ENCODE results near the gene CTBP2.
A peak's percentile ranks its signal among the peaks of the same experiment; 100 is the strongest.

Gene CTBP2

GRCh38 chr10:125159932-125160855 is at the start of gene CTBP2:
TSS of gene CTBP2 (minus strand) at chr10:125160563.
- DNase-seq, result peak in 1 of 2 experiments; percentile 42

DNA sequence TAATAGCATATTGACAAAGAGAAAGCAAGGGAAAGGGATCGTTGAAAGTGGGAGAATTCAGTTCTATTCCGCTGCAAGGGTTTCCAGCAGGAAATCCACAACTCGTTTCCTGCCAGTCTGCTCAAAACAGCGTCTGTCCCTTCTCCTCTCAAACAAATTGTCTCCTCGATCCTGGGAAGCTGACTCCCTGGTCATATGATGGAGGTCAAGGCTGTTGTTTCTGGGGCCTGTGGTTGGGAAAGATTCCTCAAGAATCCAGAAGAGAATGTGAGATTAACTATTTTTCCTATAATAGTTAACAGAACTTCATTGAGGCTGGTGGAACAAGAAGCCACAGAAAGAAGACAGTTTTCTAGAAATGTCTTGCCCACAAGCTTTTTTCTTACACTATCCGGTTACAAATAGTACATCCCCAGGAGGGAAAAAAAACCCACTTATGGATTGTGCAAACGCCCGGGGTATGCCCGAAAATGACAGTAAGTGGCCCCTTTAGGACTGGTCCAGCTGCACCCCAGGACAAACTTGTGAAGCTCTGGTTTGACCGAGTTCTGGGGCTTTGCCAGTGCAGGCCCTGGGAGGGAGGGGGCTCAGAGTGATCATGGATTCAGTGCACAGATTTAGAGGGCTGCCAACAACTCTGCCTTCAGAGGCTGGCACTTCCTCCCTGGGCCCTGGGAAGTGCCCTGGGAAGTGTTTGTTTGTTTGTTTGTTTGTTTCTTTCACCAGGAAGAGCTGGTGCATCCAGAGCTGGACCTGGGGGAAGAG is 49.4 kb upstream of the CTBP2 start:
- DNase-seq, result no peak

DNA sequence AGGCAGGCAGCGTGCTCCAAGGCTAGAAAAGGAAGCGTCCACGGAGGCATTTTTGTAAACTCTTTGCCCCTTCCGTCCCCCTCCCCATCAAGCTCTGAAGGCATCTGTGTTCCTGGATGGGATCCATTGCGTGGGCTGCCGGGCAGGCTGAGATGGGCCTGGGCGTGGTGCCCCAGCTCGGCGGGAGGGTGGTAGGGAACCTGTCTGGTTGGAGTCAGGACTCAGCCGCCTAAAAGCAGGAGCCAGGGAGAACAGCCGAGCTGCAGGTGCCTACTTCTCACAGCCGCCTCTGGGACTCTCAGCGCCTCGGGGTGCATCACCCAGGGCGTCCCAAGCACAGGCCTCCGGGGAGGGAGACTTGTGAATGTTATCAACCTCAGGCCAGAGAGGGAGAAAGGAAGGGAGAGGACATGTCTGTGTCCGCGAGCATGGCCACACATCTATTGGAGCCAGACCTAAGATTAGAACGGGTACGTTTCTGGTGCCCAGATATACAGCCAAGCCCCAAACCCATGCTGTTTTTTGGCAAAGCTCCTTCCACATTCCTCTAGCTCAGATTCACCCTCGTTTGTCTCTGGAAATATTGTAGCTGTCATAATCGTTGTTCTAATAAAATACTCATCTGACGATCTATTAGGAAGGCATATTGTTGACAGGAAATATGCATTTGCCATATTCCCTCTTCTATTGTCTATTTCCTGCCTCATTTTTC is 48.6 kb upstream of the CTBP2 start:
- DNase-seq, result peak in 1 of 2 experiments; percentile 5

DNA sequence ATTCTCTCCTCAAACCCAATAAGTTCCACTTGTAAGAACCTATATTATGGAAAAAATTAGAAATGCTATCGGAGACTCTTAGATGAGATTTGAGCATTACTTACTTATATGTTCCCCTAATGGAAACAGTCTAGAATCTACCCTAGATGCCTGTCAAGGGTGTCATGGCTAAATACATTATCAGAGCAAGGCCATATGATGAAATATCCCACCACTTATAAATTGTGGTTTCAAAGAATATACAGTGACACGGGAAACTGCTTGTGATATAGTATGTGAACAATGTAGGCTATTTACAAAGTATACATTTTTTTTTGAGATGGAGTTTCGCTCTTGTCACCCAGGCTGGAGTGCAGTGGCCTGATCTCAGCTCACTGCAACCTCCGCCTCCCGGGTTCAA is 46.3 kb upstream of the CTBP2 start:
- no peak for DNase-seq

- DNase-seq, result no peak
These were observed 45.1 kb upstream of the CTBP2 start for GRCh38 chr10:125205431-125205830.

- DNase-seq, result no peak
These were observed 44.0 kb upstream of the CTBP2 start for GRCh38 chr10:125204400-125204799.

GRCh38 chr10:125203186-125203800 is 42.9 kb upstream of the CTBP2 start:
- no peak for DNase-seq

DNA sequence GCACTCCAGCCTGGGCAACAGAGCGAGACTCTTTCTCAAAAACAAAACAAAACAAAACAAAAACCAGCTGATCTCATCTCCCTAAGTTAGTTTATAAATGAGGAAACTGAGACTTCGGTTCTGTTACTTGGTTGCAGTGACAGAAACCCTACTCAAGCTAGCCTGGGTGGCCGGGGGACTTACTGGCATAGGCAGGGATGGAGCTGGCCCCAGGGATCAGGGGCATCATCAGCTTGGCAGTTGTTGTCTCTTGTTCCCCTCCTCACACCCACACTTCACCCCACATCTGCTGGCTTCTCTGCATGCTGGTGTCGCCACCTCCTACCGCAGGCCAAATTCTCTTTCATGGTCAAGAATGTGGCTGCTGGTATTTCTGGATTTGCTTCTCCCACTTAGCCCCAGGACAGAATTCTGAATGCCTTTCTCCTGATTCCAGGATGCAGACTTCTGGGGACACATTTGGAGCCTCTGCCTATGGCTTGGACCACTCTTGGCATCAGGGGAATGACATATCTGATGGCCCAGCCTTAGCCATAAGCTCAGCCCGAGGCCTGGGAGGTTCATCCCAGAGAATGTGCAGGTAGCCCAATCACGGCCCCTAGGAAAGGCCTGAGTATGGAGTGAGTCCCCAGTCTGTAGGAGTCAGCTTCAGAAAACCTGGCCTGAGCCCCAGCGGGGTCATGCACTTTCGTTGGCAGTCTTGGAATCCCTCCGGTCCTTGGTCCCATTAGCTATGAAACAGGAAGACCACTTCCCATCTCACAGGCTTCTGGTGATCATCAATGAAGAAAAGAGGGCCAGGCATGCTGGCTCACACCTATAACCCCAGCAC is 41.6 kb upstream of the CTBP2 start:
- DNase-seq, result no peak

DNA sequence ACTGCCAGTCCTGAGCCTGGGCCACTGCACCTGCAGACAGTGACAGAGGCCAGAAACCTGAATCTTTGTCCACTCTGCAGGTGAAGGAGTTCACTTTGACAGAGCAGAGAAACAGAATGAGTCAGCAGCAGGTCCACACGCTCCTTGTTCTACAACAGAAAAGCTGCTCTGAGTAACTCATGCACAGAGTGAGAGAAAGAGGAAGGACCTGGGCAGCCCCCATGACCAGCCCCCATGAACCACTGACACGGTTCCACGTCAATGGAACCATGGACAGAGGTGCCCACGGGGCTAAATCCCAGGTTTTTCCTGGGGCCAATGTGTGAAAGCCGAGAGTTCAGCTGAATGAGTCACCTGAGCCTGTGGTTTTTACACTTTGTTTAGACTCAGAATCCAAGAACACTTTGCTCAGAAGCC is 40.8 kb upstream of the CTBP2 start:
- no peak for DNase-seq

DNA sequence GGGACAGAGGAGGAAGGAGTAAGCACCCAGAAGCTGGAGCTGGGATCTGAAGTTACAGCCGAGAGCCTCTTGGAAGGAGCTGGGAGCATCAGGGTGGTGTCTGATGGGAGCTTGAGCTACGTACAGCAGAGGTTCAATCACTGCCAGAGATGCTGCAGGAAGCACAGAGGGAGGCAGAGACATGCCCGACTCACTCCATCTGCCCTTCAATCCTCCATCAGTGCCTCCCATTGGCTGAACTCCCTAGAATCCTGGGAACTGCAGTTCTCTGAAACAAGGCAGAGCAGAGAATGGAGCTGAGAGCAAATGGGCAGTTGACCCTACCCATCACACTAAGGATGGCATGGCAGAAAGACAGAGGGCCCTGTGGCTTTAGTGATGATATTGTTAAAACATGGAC is 40.0 kb upstream of the CTBP2 start:
- DNase-seq, result no peak

GRCh38 chr10:125199270-125199669 is 38.9 kb upstream of the CTBP2 start:
- no peak for DNase-seq

DNA sequence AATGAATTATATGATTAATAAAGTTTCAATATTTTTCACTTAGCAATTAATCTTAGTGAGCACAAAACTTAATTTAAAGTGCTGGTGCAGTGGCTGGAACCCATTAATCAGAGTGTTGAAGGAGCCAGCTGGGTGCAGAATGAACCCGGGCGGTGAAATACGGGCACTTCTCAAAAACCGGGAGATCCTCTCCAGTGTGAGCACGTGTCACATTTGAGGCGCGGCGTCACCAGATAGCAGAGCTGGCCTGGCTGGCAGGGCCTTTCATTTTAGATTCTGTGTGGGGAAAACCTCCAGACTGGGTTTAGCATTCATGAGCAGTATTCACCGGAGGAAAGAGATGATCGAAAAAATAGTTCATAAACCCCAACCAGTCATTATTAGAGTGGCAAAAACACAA is 34.5 kb upstream of the CTBP2 start:
- DNase-seq, result no peak

- no peak for DNase-seq
These were observed 33.0 kb upstream of the CTBP2 start for GRCh38 chr10:125193306-125193877.

DNA sequence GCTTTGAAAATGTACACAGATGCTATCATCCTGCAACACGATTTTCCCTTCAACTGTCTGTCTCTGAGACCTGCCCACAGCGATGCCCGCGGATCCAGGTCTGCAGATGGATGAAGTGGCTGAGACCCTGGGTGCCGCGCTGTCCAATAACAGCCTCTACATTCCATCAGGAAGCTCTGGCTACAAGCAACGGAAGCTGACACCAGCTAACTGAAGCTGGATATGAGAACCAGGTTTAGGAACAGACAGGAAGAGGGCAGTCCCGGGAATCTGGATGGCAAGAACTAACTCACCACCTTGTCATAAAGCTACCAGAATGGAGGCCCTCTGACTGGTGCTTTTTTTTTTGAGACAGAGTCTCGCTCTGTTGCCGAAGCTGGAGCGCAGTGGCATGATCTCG is 32.3 kb upstream of the CTBP2 start:
- no peak for DNase-seq

- no peak for DNase-seq
These were observed 31.6 kb upstream of the CTBP2 start for GRCh38 chr10:125192005-125192404.

GRCh38 chr10:125190946-125191345 is 30.6 kb upstream of the CTBP2 start:
- DNase-seq, result no peak

- no peak for DNase-seq
These were observed 30.1 kb upstream of the CTBP2 start for GRCh38 chr10:125190414-125190813.

- DNase-seq, result no peak
These were observed 28.8 kb upstream of the CTBP2 start for GRCh38 chr10:125189162-125189561.

GRCh38 chr10:125187238-125188194 is 27.2 kb upstream of the CTBP2 start:
- no peak for DNase-seq

GRCh38 chr10:125186431-125187170 is 26.2 kb upstream of the CTBP2 start:
- DNase-seq, result no peak

Measured in NCI-H446 (cell line).